NCI-H345 treated with DMSO at 0.1 percent for 48 hours (cell line): ENCODE data around the gene ZNF573.
"Not testable (repeated sequence)": the region's sequence is repeated elsewhere in the genome, so short reads cannot be mapped to it uniquely, and the experiment has no call there.

ENCODE experiments used
- DNase-seq: peaks from one replicate; lab custom pipeline; 2025; ENCODE audit not compliant: unreplicated experiment; lab: John Stamatoyannopoulos, UW

Gene ZNF573

DNA sequence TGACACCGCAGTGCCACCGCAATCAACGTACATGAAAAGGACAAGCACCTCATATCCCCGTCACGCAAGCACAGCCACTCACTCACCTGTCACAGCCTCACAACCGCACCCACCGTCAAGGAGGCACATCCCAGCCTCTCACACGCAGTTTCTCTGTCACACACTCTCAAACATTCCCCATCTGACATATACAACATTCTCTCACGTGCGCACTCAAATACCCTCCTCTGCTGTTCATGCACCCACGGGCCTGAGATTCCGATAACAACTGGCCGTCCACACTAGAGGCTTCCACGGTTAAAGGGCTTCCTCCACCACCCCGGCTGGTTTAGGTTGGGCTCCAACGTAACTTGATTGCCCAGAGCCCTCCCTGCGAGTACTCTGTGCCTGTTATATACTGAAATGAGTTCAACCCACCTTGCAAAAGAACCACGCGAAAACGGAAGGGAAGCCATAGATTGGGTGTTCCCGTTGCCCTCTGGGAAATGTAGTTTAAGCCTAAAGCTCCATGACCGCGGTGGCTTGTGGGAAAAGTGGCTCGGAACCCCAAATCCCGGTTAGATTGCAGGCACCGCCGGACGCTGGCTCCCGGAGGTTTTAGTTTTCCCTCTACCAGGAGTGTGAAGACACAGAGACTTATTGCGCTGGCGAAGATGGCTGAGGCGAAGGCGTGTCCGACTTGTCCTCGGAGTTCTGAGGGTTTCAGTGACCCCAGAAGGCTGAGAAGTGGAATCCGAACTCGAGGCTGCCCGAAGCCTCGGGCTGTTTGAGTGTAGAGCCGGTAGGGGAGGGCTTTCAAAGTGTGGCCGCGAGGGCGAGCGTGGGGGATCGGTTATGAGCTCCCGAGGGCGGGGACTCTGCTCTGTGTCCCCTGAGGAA, at the start of gene ZNF573:
TSS of gene ZNF573 (minus strand) at position 460 of the 879 bp plus-strand sequence. CDS start 5,857 bp downstream, outside the sequence.
- DNase-seq = peak; percentile 96

DNA sequence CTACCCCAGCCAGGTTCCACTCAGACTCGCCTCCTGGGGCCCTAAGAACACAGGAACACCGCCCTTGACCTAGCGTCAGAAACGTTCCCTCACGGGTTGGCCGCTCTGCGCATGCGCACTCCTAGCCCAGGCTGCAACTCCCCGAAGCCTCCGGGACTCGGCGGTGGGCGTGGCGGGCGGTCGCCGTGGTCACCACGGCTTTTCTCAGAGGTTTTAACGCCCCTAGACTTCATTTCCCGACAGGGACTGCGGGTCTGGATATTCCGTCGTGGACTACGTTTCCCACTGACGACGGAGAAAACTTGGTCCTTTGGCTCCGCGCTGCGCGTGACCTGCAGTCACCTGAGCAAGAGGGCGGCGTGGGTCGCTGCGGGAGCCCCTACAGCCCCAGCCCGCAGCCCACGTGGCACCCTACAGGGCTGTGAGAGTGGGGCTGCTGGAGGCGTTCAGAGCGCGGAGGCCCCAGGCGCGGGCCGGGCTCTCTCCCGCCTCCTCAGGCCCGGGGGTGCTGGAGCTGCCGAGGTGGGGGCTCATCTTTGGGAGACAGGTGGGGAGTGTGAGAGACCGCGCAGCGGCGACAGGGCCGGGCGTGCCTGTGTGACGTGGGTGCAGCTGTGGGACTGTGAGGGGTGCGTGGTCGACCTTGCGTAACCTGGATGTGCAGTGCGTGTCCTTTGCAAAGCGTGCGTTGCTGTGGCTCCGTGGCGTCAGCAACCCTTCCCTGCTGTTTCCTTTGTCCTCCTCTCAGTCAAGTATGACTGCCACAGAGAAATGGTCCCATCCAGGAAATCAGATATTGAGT, 38.0 kb upstream of the ZNF573 start:
- DNase-seq = peak; percentile 62

- DNase-seq = not testable (repeated sequence)
These were observed 36.2 kb upstream of the ZNF573 start for GRCh38 chr19:37815611-37816010.

GRCh38 chr19:37813340-37813739, 34.0 kb upstream of the ZNF573 start:
- DNase-seq = no peak

DNA sequence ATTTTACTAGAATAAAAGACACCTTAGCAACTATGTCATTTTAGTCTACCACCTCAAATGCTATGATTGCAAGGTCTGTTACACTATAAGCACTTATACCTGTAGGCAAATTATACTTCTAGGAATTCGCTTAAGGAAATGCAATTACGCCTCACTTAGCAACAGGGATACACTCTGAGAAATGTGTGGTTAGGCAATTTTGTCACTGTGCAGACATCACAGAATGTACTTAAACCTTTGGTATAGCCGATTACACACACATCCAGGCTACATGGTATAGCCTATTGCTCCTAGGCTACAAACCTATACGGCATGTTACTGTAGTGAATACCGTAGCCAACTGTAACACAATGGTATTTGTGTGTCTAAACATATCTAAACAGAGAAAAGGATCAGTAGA, 30.0 kb upstream of the ZNF573 start:
- no peak for DNase-seq

GRCh38 chr19:37803249-37803840, 24.0 kb upstream of the ZNF573 start:
- no peak for DNase-seq

DNA sequence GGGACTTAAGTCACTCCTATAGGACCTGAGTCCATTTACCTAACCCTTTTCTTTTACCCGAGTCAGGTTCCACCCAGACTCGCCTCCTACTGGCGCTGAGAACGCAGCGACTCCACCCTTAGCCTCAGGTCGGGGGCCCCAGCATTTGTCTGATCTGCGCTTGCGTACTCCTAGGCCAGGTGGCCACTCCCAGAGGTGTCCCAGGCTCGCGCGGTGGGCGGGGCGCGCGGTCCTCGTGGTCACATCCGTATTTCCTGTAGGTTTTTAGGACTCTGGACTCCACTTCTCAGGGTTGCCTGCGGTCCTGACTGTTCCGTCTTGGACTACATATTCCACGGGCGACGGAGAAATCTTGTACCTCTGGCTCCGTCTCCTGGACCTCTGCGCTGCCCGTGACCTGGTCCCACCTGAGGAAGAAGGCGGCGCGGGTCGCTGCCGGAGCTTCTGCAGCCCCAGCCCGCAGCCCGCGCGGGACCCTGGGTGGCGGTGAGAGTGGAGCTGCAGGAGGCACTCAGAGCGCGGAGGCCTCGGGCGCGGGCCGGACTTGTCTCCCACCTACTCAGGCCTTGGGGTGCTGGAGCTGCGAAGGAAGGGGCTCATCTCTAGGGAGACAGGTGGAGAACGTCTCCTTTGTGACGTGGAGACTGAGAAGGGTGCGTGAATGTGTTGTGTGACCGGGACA, 11.0 kb upstream of the ZNF573 start:
- no peak for DNase-seq

GRCh38 chr19:37778613-37779126, 716 bp downstream of the ZNF573 start:
- DNase-seq = no peak

- DNase-seq = no peak
These were observed 8.4 kb downstream of the ZNF573 start for GRCh38 chr19:37770985-37771384.

DNA sequence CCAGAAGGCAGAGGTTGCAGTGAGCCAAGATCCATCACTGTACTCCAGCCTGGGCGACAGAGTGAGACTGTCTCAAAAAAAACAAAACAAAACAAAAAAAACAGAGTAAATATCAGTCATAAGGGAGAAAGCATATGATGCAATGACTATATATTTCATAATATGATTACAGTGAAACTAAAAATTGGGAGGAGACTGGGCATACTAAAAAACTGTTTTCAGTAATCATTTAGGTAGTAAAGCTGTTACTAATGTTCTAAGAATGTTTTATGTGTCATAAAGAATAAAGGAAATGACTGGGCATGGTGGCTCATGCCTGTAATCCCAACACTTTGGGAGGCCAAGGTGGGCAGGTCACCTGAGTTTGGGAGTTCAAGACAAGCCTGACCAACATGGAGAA, 15.9 kb downstream of the ZNF573 start:
- no peak for DNase-seq

- DNase-seq = not testable (repeated sequence)
These were observed 21.7 kb downstream of the ZNF573 start for GRCh38 chr19:37757683-37758082.

DNA sequence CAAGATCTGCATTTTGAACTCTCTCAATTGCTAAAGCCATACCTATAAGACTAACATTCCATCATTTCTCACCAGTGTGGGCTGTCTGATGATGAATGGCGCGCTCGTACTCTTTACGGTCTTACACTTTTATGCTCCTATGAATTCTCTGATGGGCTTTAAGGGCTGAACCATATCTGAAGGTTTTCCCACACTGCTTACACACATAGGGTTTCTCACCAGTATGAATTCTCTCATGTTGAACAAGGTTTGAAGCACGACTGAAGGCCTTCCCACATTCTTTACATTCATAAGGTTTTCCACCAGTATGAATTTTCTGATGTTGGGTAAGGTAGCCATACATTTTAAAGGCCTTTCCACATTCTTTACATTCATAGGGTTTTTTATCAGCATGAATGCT, 41.0 kb downstream of the ZNF573 start:
- no peak for DNase-seq

DNA sequence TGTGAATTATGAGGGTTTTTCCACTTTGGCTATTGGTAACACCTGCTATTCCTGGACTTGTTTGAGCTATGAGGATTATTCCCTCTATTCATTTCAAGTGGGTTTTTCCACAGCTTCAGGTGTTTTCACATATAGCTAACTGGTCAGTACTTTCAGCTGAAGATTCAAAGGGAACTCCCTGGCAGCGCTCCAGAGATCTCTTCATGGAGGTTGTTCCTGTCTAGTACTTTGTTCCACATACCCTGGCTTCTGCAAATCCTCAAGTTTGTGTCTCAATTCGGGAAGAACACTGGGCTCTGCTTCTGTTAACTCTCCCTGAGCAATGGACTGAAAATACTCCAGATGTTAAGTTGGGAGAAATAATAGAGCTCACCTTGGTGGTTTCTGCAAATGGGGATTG, 54.2 kb downstream of the ZNF573 start:
- DNase-seq = no peak

GRCh38 chr19:37719927-37720265, 59.5 kb downstream of the ZNF573 start:
- DNase-seq = no peak

GRCh38 chr19:37719111-37719926, 60.1 kb downstream of the ZNF573 start, which contains the start of gene ZNF607:
Gene ZNF607, minus strand, starts transcription at chr19:37719761. Its CDS starts 8,143 bp downstream, at chr19:37711618.
- DNase-seq = peak; percentile 99

GRCh38 chr19:37718304-37718703, 61.1 kb downstream of the ZNF573 start:
- DNase-seq = no peak

- no peak for DNase-seq
These were observed 63.2 kb downstream of the ZNF573 start for GRCh38 chr19:37716140-37716539.

GRCh38 chr19:37706052-37706605, 73.3 kb downstream of the ZNF573 start:
- no peak for DNase-seq

GRCh38 chr19:37699057-37699456, 80.3 kb downstream of the ZNF573 start:
- DNase-seq = no peak

GRCh38 chr19:37698216-37698615, 81.2 kb downstream of the ZNF573 start:
- DNase-seq = no peak
